ENCODE measurements around the gene TSPAN11.
"Not testable (repeated sequence)": the region's sequence is repeated elsewhere in the genome, so short reads cannot be mapped to it uniquely, and the experiment has no call there.

TSPAN11 gene

DNA sequence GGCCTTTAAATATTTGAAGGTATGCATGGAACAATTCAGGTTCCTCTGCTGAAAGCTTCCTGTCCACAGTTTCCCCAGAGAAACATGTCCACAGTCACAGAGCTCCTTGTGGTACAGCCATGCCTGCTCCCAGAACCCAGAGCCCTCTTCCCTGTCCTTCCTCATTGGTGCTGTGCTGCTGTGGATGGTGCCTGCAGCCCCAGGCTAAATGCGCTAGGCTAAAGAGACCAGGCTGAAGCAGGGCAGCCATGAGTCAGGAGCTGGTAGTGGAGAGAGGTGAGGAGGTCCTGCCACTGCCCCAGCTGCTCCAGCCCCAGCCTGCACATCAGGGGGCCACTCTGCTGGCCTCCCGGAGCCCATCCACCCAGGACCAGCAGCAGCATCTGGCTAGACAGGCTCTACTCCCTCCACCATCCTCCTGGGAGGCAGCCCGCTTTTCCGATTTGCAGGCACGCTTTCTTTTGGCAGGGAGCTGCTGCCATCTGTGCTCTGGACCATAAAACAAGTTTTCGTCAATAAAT is 81.8 kb downstream of the TSPAN11 start:
- no peak overlapping the region for H3K4me3 ChIP-seq (ENCODE audit: low read depth, low read length)
- in situ Hi-C loops (cut with HindIII; ENCODE audit: low sequenced_read_pairs): no loop called here
- TF ChIP-seq, protein P1, sequence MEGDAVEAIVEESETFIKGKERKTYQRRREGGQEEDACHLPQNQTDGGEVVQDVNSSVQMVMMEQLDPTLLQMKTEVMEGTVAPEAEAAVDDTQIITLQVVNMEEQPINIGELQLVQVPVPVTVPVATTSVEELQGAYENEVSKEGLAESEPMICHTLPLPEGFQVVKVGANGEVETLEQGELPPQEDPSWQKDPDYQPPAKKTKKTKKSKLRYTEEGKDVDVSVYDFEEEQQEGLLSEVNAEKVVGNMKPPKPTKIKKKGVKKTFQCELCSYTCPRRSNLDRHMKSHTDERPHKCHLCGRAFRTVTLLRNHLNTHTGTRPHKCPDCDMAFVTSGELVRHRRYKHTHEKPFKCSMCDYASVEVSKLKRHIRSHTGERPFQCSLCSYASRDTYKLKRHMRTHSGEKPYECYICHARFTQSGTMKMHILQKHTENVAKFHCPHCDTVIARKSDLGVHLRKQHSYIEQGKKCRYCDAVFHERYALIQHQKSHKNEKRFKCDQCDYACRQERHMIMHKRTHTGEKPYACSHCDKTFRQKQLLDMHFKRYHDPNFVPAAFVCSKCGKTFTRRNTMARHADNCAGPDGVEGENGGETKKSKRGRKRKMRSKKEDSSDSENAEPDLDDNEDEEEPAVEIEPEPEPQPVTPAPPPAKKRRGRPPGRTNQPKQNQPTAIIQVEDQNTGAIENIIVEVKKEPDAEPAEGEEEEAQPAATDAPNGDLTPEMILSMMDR (IDR thresholded peaks at IDR 0.05; ENCODE audit: low read depth, low read length, missing control alignments): no peak
- DNase-seq (ENCODE audit: low read depth): no peak

DNA sequence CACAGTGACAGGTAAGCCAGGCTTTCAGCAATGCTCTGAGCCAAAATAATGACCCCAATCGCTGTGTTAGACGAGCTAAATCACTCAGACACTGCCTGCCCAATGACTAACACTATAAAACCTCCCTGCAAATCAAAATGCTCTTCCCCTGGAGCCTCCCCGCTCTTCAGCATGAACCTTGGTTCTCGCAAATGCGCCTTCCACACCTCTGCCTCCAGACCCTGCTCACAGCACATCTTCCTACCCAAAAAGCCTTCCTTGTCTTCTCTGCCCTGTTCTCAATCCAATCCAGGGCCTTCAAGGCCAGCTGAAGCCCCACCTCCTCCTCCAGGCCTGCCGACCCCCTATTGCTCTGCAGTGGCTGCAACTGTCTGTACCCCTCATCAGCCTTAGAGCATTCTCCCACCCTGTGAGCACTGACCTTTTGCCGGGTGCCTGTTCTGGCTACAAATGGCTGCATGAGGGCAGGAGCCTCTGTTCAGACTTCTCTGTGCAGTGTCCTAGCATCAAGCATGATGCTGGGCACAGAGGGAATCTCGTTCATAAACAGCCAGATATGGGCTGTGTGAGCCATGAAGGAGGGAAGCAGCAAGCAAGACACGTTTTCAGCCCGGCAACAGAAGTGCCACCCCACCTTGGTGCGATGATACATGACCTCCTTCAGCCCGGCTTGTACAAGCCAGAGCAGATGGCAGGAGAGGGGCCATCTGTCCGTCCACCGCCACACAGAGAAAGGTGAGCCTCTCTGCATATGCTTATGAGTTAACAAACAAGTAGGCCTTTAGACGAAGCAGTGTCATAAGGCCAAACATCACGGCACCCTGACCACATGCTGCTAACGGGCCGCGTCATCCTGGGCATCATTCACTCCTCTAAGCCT is 82.7 kb downstream of the TSPAN11 start:
- TF ChIP-seq, protein P1 (IDR thresholded peaks at IDR 0.05; ENCODE audit: low read depth, low read length, missing control alignments): no peak
- no peak for DNase-seq (ENCODE audit: low read depth)
- no peak overlapping the region for H3K4me3 ChIP-seq (ENCODE audit: low read depth, low read length)
- in situ Hi-C loops (cut with HindIII; ENCODE audit: low sequenced_read_pairs): no loop called here

DNA sequence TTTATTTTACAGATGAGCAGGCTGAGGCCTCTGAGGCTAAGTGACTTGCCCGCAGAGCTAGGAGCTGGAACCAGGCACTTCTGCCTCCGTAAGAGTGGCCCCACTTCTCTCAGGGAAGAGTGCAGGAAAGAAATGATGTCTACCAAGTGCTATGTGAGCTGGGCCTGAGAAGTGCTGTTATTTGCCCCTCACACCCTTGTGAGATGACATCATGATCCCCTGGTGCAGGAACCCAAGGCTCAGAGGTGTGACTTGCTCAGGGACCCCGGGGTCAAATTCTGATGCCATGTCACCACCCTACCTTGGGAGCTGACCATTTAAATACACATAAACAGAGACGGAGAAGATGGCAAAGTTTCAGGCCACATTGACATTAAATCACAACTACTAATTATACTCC is 83.4 kb downstream of the TSPAN11 start:
- no peak overlapping the region for H3K4me3 ChIP-seq (ENCODE audit: low read depth, low read length)
- in situ Hi-C loops (cut with HindIII; ENCODE audit: low sequenced_read_pairs): no loop called here
- DNase-seq (ENCODE audit: low read depth): no peak
- TF ChIP-seq, protein P1 (IDR thresholded peaks at IDR 0.05; ENCODE audit: low read depth, low read length, missing control alignments): no peak

DNA sequence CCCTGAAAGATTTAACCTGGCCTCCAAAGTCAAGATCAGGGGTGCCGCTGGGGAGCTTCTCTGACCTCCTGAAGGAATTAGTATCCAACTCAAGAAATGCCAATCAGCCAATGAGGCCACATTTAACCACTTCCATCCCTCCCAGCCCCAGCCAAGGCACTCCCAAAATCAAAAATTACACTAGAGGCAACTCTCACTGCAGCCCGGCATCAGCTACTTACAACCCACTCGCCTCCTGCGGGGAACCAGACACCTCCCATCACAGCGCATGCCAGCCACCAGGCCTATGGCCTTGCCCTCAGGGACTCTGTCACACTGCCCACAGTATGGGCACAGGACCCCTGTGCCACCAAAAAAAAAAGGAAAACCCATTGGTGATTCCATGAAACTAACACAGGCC is 84.8 kb downstream of the TSPAN11 start:
- TF ChIP-seq, protein P1 (IDR thresholded peaks at IDR 0.05; ENCODE audit: low read depth, low read length, missing control alignments): no peak
- in situ Hi-C loops (cut with HindIII; ENCODE audit: low sequenced_read_pairs): no loop called here
- no peak overlapping the region for H3K4me3 ChIP-seq (ENCODE audit: low read depth, low read length)
- DNase-seq (ENCODE audit: low read depth): no peak

DNA sequence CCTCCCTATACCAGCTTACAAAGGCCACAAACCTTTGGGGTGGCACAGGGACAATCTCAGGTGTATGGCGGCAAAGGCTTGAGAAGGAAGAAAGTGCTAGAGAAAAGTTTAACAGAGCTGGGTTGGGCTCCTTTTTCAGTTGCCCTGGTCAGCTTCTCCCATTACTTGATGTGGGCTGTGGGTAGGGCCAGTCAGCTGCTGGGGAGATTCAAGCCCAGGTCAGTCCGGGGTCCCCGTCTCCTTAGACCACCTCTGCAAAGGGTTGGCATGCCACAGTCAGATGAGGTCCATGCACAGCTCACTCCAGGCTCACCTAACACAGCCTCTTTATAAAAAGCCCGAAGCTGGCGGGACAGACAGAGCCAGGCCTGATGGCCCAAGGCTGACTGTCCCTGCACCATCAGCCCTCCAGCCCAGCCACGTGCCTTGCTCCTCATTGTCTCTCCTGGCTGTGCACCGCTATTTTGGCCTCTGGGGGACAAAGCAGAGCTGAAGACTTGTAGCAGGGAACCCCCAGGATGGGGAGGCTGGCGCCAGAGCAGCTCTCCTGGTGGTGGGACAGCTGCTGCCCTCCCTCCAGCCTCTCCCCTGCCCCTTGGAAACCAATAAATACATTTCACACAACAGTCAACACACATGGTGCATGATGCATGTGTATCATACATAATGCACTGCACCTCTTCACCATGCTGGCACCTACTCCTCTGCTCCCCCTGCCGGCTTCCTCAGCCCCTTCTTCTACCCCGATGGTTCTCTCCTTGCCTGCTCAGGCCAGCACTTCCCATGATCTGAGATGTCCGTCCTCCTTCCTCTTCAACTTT is 85.4 kb downstream of the TSPAN11 start:
- no peak for DNase-seq (ENCODE audit: low read depth)
- in situ Hi-C loops (cut with HindIII; ENCODE audit: low sequenced_read_pairs): no loop called here
- TF ChIP-seq, protein P1 (IDR thresholded peaks at IDR 0.05; ENCODE audit: low read depth, low read length, missing control alignments): no peak
- no peak overlapping the region for H3K4me3 ChIP-seq (ENCODE audit: low read depth, low read length)

DNA sequence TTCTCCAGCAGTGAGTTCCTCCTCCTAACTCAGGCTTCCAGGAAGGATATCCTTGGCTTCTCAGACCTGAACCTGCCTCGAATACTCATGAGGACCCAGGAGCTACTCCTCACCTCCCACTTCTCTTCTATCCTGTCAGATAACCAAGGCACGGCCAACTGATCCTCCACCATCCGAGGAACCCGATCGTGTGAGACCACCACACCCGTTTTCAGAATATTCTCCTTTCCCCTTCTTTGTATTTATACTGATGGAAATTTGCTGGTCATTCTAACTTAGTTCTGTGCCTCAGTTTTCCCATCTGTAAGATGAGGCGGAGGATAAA is 86.0 kb downstream of the TSPAN11 start:
- H3K4me3 ChIP-seq (ENCODE audit: low read depth, low read length); DNase-seq (ENCODE audit: low read depth); in situ Hi-C loops (cut with HindIII; ENCODE audit: low sequenced_read_pairs): not testable (repeated sequence)

DNA sequence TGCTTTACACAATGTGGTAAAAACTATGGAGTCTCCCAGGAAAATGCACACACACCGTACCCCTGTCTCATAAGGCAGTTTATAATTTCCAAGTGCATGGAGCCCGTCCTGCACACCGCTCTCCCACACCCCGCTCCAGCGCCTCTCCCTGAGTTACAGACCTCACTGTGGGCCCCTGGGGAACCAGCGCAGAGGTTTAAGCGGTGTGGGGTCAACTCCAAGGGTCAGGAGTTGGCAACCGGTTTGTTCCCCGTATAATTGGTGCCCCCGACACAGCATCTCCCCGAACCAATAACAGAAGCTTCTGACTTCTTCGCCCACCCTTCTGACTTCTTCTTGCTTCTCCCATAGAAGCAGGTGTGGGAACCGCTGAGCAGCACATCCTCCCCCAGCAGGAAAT is 88.7 kb downstream of the TSPAN11 start:
- in situ Hi-C loops (cut with HindIII; ENCODE audit: low sequenced_read_pairs): no loop called here
- no peak for DNase-seq (ENCODE audit: low read depth)
- no peak overlapping the region for H3K4me3 ChIP-seq (ENCODE audit: low read depth, low read length)
- TF ChIP-seq, protein P1 (IDR thresholded peaks at IDR 0.05; ENCODE audit: low read depth, low read length, missing control alignments): no peak

All from astrocyte of the cerebellum (primary cell).